Iris pigment epithelial cell (primary cell): ENCODE results near the gene PAK5.

Experiments
- DNase-seq: peaks from one replicate; pipeline ENCODE4 v3.0.0-alpha.2; 2011; ENCODE audit warnings: low read depth

Gene PAK5

DNA sequence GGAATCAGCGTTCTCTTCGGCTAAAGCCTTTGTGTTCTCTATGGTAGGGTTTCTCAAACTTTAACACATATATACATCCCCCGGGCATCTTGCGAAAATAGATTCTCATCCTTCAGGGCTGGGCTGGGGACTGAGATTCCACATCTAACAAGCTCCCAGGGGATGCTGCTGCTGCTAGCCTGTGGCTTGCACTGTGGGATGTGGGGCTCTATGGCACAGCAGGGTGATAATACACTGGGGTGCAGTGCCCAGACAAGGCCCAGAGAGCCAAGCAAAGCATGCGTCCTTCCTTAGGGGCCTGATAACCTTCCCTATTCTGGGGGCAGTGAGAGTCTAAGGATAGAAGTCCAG, 222.4 kb downstream of the PAK5 start:
- DNase-seq, result no peak

- DNase-seq, result no peak
Measured at GRCh38 chr20:9615766-9616454, 223.0 kb downstream of the PAK5 start.

GRCh38 chr20:9615118-9615517, 223.8 kb downstream of the PAK5 start:
- DNase-seq, result no peak

DNA sequence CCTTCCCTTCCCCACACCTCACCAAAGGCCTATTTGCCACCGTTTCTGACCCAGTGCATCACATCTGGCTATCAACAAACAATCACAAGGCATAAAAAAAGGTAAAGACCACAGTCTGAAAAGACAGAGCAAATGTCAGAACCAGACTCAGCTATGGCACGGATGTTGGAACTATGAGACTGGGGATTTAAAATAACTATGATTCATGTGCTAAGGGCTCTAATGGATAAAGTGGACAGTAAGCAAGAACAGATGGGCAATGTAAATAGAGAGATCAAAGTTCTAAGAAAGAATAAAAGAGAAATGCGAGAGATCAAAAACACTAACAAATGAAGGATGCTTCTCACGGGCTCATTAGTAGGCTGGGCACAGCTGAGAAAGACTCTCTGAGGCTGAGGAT, 225.0 kb downstream of the PAK5 start:
- DNase-seq, result no peak

DNA sequence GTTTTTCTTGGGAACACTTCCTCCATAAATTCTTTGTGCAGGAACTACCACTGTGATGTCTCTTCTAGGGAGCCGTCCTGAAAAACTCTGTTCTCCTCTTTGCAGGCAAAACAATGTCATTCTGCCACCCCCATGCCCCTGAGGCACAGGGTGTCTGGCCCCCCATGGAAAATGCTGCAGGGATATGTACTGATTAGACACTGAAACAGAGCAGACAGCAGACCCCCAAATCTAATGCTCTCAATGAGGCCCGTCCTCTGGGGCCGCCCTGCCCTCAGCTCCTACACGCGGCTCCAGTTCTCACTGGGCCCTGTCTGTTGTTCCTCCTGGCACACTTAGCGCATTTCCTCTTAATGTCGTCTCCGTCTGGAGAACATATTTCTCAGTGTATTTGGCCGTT, 227.0 kb downstream of the PAK5 start:
- DNase-seq, result no peak

DNA sequence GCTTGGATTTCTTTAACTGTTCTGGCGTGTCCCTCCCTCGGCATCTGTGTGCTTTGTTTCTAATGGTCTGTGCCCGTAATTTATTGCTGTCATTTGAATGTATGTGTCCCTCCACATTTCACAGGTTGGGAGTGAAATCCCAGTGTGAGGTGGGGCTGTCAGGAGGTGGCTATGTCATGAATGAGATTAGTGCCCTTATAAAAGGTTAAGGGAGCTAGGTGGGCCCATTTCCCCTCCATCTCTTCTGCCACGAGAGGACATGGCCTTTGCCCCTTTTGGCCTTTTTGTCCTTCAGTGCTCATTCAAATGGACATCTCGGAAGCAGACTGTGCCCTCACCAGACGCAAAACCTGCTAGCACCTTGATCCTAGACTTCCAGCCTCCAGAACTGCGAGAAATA, 228.2 kb downstream of the PAK5 start:
- DNase-seq, result no peak

DNA sequence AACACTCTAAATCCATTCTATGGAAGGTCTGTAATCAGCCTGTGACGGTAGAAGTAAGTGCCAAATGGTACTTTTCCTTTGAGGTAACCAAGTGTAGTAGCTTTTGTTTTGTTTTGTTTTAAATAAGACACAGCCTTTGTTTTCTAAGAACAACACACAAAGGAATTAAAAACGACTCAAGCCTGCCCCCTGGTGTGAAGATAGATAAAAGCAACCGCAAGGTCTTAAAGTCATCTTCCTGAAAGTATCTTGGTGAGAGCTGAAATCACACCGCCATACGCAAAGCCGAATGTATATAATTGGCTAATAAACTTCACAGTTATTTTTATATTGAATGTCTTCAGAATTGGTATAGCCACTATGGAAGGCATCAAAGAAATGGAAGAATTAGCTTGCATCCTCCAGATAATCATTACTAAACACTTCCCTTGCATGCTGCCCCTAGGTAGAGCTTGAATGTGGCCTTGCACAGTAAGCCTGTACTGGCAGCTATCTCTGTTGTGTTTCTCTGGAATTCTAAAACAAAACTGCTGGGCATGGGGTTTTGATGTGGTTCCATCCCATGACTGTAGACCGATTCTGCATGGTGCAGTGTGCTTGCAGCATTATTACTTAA, 228.9 kb downstream of the PAK5 start:
- DNase-seq, result peak; percentile 67

DNA sequence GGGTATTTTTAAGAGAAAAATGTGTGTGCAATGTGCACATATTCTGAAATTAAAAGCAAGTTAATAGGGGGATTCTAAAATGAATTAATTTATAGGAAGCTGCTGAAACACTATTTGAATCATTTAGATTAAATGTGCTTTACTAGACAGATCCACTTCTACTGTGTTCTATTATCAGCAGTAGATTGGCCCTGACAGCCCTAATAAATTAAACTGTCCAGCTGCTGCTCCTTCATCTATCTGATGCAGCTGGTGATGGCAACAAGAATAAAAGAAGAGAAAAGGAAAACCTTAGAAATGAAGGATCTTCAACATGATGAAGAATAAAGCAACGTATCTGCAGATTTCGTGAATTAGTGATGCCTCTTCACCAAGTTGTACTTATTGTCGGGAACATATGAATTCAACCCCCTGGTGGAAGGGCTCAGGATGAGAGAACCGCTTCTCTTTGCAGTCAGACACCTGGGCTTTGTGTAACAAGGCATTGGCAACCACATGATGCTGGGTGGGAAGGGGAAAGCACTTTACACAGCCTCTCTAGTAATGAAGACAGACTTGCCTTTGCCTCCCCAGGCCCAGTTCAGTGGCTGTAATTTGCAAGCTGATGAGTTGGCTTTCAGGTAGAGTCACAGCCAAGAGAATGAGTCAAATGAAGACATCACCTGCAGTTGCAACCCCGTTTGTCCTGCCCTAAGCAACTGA, 230.1 kb downstream of the PAK5 start:
- DNase-seq, result no peak

DNA sequence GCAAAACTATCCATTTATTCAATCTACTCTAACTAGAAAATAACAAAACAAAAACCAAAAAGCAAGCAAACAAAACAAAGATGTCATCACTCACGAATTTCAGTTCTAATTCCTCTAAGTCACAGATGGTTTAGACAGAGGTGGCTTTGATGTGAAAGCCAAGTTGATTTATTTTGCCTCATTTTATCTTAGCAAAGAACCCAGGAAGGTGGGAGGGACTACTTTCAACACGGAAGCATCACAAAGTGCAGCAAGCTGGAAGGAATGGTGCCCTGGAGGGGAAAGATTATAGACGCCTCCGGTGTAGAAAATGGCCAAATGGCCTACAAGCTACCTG, 236.1 kb downstream of the PAK5 start:
- no peak for DNase-seq

DNA sequence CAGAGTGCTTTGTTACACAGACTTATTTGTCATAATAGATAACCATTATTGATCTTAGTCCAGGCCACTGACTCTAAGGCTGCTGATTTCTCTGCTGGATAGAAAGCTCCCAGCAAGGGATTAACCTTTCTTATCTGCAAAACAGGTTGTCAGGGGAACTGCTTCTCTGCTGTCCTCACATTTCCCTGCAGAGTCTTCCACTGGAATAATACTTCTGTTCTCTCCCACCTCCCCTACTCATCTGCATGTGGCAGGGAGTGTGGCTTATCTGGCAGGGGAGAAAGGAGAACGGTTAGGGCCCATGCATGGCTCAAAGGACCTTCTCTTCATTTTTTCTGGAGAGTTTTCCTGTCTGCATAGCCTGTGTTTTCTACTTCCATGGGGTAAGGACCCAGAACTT, 238.3 kb downstream of the PAK5 start:
- no peak for DNase-seq

DNA sequence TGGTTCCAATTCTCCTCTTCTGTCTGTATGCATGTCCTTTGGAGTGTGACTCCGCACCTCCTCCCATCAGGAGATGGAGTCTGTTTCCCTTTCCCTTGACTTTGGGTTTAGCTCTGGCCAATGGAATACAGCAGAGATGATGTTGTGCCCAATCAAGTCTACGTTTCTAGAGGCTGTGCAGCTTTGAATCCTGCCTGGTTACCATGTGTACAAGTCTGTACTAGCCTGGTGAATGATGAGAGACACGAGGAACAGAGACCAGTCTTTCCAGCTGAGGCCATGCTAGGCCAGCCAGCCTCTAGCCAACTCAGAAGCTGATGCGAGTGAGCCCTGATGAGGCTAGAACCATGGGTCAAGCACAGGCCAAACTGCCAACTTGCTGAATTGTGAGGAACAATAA, 241.3 kb downstream of the PAK5 start:
- no peak for DNase-seq

DNA sequence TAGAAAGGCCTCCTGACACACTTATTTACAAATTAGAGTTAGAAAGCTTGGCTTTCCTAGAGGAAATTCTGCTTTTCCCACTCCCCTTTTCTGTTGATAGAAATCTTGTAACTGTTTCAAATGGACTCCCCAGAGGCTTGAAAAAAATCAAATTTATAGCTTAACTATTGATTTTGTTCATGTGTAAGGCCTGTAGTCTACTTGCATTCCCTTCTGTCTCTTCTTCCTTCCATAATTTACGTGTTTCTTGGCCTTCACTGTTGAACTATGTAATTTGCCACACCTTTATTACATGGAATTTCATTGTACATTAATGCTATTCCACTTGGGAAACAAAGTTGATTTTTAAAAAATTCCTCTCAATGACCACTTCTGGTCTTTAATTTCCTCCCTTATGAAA, 243.1 kb downstream of the PAK5 start:
- DNase-seq, result no peak

- no peak for DNase-seq
Measured at GRCh38 chr20:9594284-9594875, 244.5 kb downstream of the PAK5 start.

GRCh38 chr20:9592419-9592818, 246.5 kb downstream of the PAK5 start:
- DNase-seq, result no peak

DNA sequence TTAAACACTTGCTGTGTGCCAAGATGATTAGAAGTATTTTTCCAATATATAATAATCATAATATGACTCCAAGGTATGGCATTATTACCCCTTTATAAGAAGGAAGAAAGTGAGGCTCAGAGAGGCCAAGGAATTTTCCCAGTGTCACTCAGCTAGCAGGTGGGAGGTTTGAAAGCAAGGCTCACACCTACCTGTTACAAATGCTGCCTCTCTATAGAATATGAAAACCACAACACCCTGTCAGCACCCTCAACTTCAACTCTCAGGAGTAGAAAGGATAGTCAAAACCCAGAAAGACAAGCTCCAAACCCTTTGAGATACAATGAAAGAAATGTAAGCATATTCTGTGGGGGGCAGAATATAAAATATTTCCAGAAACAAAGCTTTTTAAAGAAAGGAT, 247.8 kb downstream of the PAK5 start:
- no peak for DNase-seq

GRCh38 chr20:9590189-9590588, 248.7 kb downstream of the PAK5 start:
- DNase-seq, result peak; percentile 49

- DNase-seq, result no peak
Measured at GRCh38 chr20:9588706-9589105, 250.2 kb downstream of the PAK5 start.

DNA sequence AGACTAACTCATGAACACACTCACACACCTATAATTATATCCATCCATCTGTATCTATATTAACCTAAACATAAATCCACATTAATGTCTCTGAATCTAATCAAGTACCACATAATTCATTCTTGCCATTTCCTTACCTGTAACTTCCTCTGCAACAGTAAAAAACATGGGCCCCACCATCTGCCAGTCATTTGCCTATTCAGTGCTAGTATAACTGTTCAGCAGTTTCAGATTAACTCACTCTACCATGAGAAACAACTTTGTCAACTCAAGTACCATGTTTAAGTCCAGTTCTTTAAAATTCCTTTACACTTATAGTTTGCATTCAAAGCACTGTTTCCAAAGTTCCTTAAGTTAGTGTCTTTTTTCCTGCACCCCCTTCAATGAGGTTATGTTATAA, 255.7 kb downstream of the PAK5 start:
- DNase-seq, result no peak

- DNase-seq, result no peak
Measured at GRCh38 chr20:9582137-9582536, 256.7 kb downstream of the PAK5 start.

GRCh38 chr20:9581509-9581908, 257.4 kb downstream of the PAK5 start:
- DNase-seq, result no peak

GRCh38 chr20:9578594-9578993, 260.3 kb downstream of the PAK5 start:
- no peak for DNase-seq

DNA sequence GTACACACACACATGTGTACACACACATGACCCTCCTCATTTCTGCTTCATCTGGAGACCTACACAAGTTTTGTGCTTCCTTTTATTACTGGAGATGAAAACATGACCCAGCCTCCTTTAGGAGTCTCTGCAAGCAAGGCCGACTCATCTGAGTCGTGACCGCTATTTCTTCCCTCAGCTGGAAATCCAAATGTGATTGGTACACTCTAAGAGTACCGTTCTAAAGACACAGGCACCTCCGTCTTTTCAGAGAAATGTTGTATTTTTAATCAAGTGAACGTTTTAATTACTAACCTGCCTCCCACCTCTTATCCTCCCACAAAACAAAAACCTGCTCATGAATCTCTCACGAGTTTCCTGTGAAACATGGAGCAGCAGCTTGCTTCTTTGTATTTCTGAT, 261.5 kb downstream of the PAK5 start:
- DNase-seq, result no peak

DNA sequence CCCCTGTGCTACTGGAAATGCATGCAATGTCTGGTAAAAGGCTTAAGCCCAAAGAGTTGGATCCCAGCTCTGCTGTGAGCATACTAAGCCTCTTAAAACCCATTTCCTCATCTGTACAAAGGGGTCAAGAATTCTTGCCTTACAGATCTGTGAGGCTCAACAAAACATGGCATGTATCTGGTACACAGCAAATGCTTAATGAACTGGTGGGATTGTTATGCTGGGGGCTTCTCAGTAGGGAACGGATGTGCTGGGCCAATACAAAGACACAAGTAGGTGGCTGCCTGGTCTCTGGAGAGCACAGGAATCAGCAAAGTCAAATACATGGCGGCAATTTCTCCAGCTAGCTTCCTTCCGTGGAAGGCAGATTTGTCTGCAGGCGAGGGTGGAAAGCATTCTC, 262.2 kb downstream of the PAK5 start:
- DNase-seq, result no peak
